Astrocyte (in vitro differentiated cells and primary cell): Measurements from ENCODE around the gene MIOX. TPM values are rescaled to one million over a fixed set of nuclear protein-coding genes. Genes with fewer than 3 reads are reported as not detected.

Experiments
- DNase-seq: peaks from one replicate; pipeline ENCODE4 v3.0.0-alpha.2; 2010; ENCODE audit warnings: low read depth
- FAIRE-seq: peaks from 2 replicates; lab custom pipeline; 2011; peaks lifted over from hg19 to GRCh38; lab: Jason Lieb, UNC
- H2AFZ ChIP-seq: 2 replicates; pipeline ENCODE4 v1.6.0; 2012; ENCODE audit warnings: low read depth, low read length, inconsistent platforms
- H3K27ac ChIP-seq: 2 replicates; pipeline ENCODE4 v1.5.1; 2011; ENCODE audit warnings: low read depth, low read length, inconsistent platforms
- H3K27me3 ChIP-seq: 2 replicates; pipeline ENCODE4 v1.6.0; 2011; ENCODE audit warnings: low read length, inconsistent platforms; ENCODE audit not compliant: insufficient read depth
- H3K36me3 ChIP-seq: 2 replicates; pipeline ENCODE4 v1.5.1; 2011; ENCODE audit warnings: low read length, inconsistent platforms; ENCODE audit not compliant: insufficient read depth
- H3K4me1 ChIP-seq: 2 replicates; pipeline ENCODE4 v1.5.1; 2011; ENCODE audit warnings: low read length, inconsistent platforms; ENCODE audit not compliant: insufficient read depth
- H3K4me2 ChIP-seq: 2 replicates; pipeline ENCODE4 v1.6.0; 2012; ENCODE audit warnings: low read length, inconsistent platforms
- H3K4me3 ChIP-seq: 2 replicates; pipeline ENCODE4 v1.5.1; 2011; ENCODE audit warnings: low read depth, mild to moderate bottlenecking, low read length, inconsistent platforms; ENCODE audit not compliant: insufficient read depth
- H3K79me2 ChIP-seq: 2 replicates; pipeline ENCODE4 v1.6.0; 2012; ENCODE audit warnings: mild to moderate bottlenecking, low read length, inconsistent platforms; ENCODE audit not compliant: insufficient read depth
- H3K9ac ChIP-seq: 2 replicates; pipeline ENCODE4 v1.6.0; 2012; ENCODE audit warnings: mild to moderate bottlenecking, low read length, inconsistent platforms
- H3K9me3 ChIP-seq: 2 replicates; pipeline ENCODE4 v1.5.1; 2012; ENCODE audit warnings: low read depth, mild to moderate bottlenecking, low read length, inconsistent platforms; ENCODE audit not compliant: insufficient read depth
- H4K20me1 ChIP-seq: 2 replicates; pipeline ENCODE4 v1.6.0; 2012; ENCODE audit warnings: low read length, inconsistent platforms; ENCODE audit not compliant: insufficient read depth
- H3K27ac Mint-ChIP-seq: one replicate; pipeline ENCODE4 v1.8.0; 2021; ENCODE audit warnings: mild to moderate bottlenecking, mixed read lengths; ENCODE audit not compliant: unreplicated experiment
- H3K27me3 Mint-ChIP-seq: one replicate; pipeline ENCODE4 v1.8.0; 2021; ENCODE audit warnings: low read depth, mixed read lengths; ENCODE audit not compliant: unreplicated experiment
- H3K36me3 Mint-ChIP-seq: one replicate; pipeline ENCODE4 v1.8.0; 2021; ENCODE audit warnings: low read depth, mixed read lengths; ENCODE audit not compliant: unreplicated experiment
- H3K4me1 Mint-ChIP-seq: one replicate; pipeline ENCODE4 v1.8.0; 2021; ENCODE audit warnings: low read depth, mixed read lengths; ENCODE audit not compliant: unreplicated experiment
- H3K4me3 Mint-ChIP-seq: one replicate; pipeline ENCODE4 v1.8.0; 2021; ENCODE audit warnings: mild to moderate bottlenecking, moderate library complexity, mixed read lengths; ENCODE audit not compliant: unreplicated experiment
- H3K9me3 Mint-ChIP-seq: one replicate; pipeline ENCODE4 v1.8.0; 2021; ENCODE audit warnings: mild to moderate bottlenecking, mixed read lengths; ENCODE audit not compliant: unreplicated experiment
- CTCF ChIP-seq: IDR thresholded peaks from 2 replicates; pipeline ENCODE4 v1.5.1; 2011; ENCODE audit warnings: low read depth, mild to moderate bottlenecking, inconsistent platforms, low read length, moderate library complexity; ENCODE audit not compliant: insufficient read depth
- EZH2 ChIP-seq: IDR thresholded peaks from 2 replicates; pipeline ENCODE4 v1.6.1; 2012; ENCODE audit warnings: mild to moderate bottlenecking, low read length, inconsistent platforms; ENCODE audit not compliant: insufficient read depth
- total RNA-seq: library from RNA; stranded (reverse); gene quantifications from 2 replicates; pipeline ENCODE4 v1.2.1, GENCODE V29; 2021

MIOX gene
- total RNA-seq, 1 donor from 2014 or later, result 0.91 TPM

GRCh38 chr22:50459496-50460140 lies 27.0 kb upstream of the MIOX start:
- no peak overlapping the region for H3K4me2 ChIP-seq
- H3K27me3 Mint-ChIP-seq, result no peaks in the 10 kb centered on the region
- H3K4me3 Mint-ChIP-seq, result no peak overlapping the region
- H3K4me3 ChIP-seq, result no peak overlapping the region
- peaks cover 9% of the 10 kb centered on the region for H4K20me1 ChIP-seq
- no peaks in the 10 kb centered on the region for H3K79me2 ChIP-seq
- H3K9me3 ChIP-seq, result no peaks in the 10 kb centered on the region
- H3K36me3 Mint-ChIP-seq, result peaks cover 13% of the 10 kb centered on the region
- DNase-seq (no peak), FAIRE-seq (no peak)
- H3K9me3 Mint-ChIP-seq, result no peaks in the 10 kb centered on the region
- H3K36me3 ChIP-seq, result peaks cover 7% of the 10 kb centered on the region
- no peak overlapping the region for H2AFZ ChIP-seq
- no peaks in the 10 kb centered on the region for H3K4me1 Mint-ChIP-seq
- no peaks in the 10 kb centered on the region for H3K27me3 ChIP-seq
- no peak for TF ChIP-seq CTCF
- TF ChIP-seq EZH2, result no peak
- H3K9ac ChIP-seq, result no peak overlapping the region
- no peak overlapping the region for H3K27ac Mint-ChIP-seq
- no peak overlapping the region for H3K27ac ChIP-seq
- no peaks in the 10 kb centered on the region for H3K4me1 ChIP-seq

- no peak overlapping the region for H3K27ac Mint-ChIP-seq
- no peak for FAIRE-seq
Measured at GRCh38 chr22:50460938-50461337, 25.7 kb upstream of the MIOX start.

More at GRCh38 chr22:50460938-50461337, 25.7 kb upstream of the MIOX start:
- peaks cover 9% of the 10 kb centered on the region for H4K20me1 ChIP-seq
- H3K4me1 ChIP-seq, result no peaks in the 10 kb centered on the region
- H3K36me3 Mint-ChIP-seq, result peaks cover 10% of the 10 kb centered on the region
- H3K4me1 Mint-ChIP-seq, result no peaks in the 10 kb centered on the region
- H3K4me3 ChIP-seq, result no peak overlapping the region
- peaks cover 7% of the 10 kb centered on the region for H3K36me3 ChIP-seq
- H2AFZ ChIP-seq, result no peak overlapping the region
- no peak for DNase-seq
- no peak overlapping the region for H3K27ac ChIP-seq
- no peak overlapping the region for H3K4me2 ChIP-seq
- no peak overlapping the region for H3K9ac ChIP-seq
- no peaks in the 10 kb centered on the region for H3K27me3 ChIP-seq
- H3K27me3 Mint-ChIP-seq, result no peaks in the 10 kb centered on the region
- H3K9me3 Mint-ChIP-seq, result no peaks in the 10 kb centered on the region
- H3K9me3 ChIP-seq, result no peaks in the 10 kb centered on the region
- H3K79me2 ChIP-seq, result no peaks in the 10 kb centered on the region
- no peak for TF ChIP-seq EZH2
- no peak for TF ChIP-seq CTCF
- H3K4me3 Mint-ChIP-seq, result no peak overlapping the region
